GM12878 (cell line): ENCODE measurements around the gene PRR5. TPM values are rescaled to one million over a fixed set of nuclear protein-coding genes. Genes with fewer than 3 reads are reported as not detected.

ENCODE experiments used
- ATAC-seq: fragments of 200-7000 bp; cut with Tn5 transposase; 3 replicates; pipeline ENCODE4 v1.9.1; 2020; ENCODE audit warnings: mild to moderate bottlenecking, moderate library complexity
- BruUV-seq: library from RNA; stranded (reverse); fragments of 400-500 nt; replicated peaks from 2 replicates; lab custom pipeline; 2021; lab: Mats Ljungman, UMichigan
- CTCF ChIA-PET: fragments of 300-600 bp; sonication (Branson Sonifier 250); formaldehyde crosslinking; extraction: SDS; loops from one replicate; lab custom pipeline; 2021; ENCODE audit warnings: inconsistent platforms; lab: Yijun Ruan, JAX
- POLR2A ChIA-PET: fragments of 350-600 bp; formaldehyde crosslinking; extraction: SDS; loops from one replicate; lab custom pipeline; 2021; ENCODE audit warnings: inconsistent platforms; lab: Charles Lee
- RAD21 ChIA-PET: fragments of 300-600 bp; sonication (Branson Sonifier 250); formaldehyde crosslinking; loops from one replicate; lab custom pipeline; 2023; ENCODE audit warnings: antibody characterized with exemption; ENCODE audit not compliant: unreplicated experiment; lab: Charles Lee
- SMC1A ChIA-PET: fragments of 300-600 bp; sonication (Branson Sonifier 250); formaldehyde crosslinking; loops from one replicate; lab custom pipeline; 2023; ENCODE audit not compliant: unreplicated experiment, uncharacterized antibody; lab: Charles Lee
- DNase-seq: peaks from one replicate; pipeline ENCODE4 v3.0.0-alpha.2; 2011; ENCODE audit warnings: low read depth, low spot score
- FAIRE-seq: peaks from 3 replicates; lab custom pipeline; 2011; peaks lifted over from hg19 to GRCh38; lab: Jason Lieb, UNC
- H2AFZ ChIP-seq: 2 replicates; pipeline ENCODE4 v1.6.0; 2011; ENCODE audit warnings: low read depth, low read length, control low read depth; ENCODE audit not compliant: control insufficient read depth
- H3K27ac ChIP-seq: 2 replicates; pipeline ENCODE4 v1.5.1; 2011; ENCODE audit warnings: control low read depth; ENCODE audit not compliant: control insufficient read depth, insufficient read depth
- H3K27me3 ChIP-seq, 2 experiments: replicated peaks in 1 of 2; 2 replicates each; pipeline versions ENCODE4 v1.6.0 to v1.6.1; 2011; ENCODE audit warnings: low read length in 1 of 2; ENCODE audit not compliant: control insufficient read depth in 2 of 2, insufficient read depth in 2 of 2
- H3K36me3 ChIP-seq, 2 experiments: 2 replicates each; pipeline ENCODE4 v1.5.1; 2011; ENCODE audit warnings: low read length in 1 of 2; ENCODE audit not compliant: control insufficient read depth in 2 of 2, insufficient read depth in 2 of 2
- H3K4me1 ChIP-seq: 2 replicates; pipeline ENCODE4 v1.6.1; 2011; ENCODE audit warnings: mild to moderate bottlenecking, low read length, moderate library complexity, mixed read lengths; ENCODE audit not compliant: control insufficient read depth, insufficient read depth
- H3K4me2 ChIP-seq: 2 replicates; pipeline ENCODE4 v1.6.0; 2011; ENCODE audit warnings: control low read depth; ENCODE audit not compliant: control insufficient read depth, insufficient read depth
- H3K4me3 ChIP-seq: fragments of 200-600 bp; sonication (generic); 2 replicates; pipeline ENCODE4 v1.5.1; 2016
- H3K79me2 ChIP-seq: 2 replicates; pipeline ENCODE4 v1.6.0; 2011; ENCODE audit warnings: low read length; ENCODE audit not compliant: control insufficient read depth, insufficient read depth
- H3K9ac ChIP-seq: 2 replicates; pipeline ENCODE4 v1.8.0; 2011; ENCODE audit warnings: low read length, control low read depth, mixed read lengths; ENCODE audit not compliant: control insufficient read depth, insufficient read depth
- H3K9me3 ChIP-seq: replicated peaks from 3 replicates; pipeline ENCODE4 v1.5.1; 2011; ENCODE audit warnings: mild to moderate bottlenecking, low read length; ENCODE audit not compliant: control insufficient read depth, insufficient read depth
- H4K20me1 ChIP-seq: 2 replicates; pipeline ENCODE4 v1.6.0; 2011; ENCODE audit not compliant: control insufficient read depth, insufficient read depth
- BHLHE40 ChIP-seq, 2 experiments: fragments of 450-650 bp in 1 of 2; IDR thresholded peaks; 2 replicates each; pipeline ENCODE4 v1.6.1; 2011 to 2017; ENCODE audit warnings: low read depth in 2 of 2, borderline replicate concordance in 1 of 2, improper control_type of control experiment in 1 of 2, low read length in 1 of 2, mild to moderate bottlenecking in 1 of 2
- BMI1 ChIP-seq: fragments of 450-650 bp; IDR thresholded peaks from 2 replicates; pipeline ENCODE4 v1.6.1; 2016; ENCODE audit warnings: mild to moderate bottlenecking, moderate library complexity, borderline replicate concordance
- CHD2 ChIP-seq: IDR thresholded peaks from 2 replicates; pipeline ENCODE4 v1.6.1; 2011; ENCODE audit warnings: low read depth, low read length, improper control_type of control experiment, borderline replicate concordance
- CTCF ChIP-seq, 3 experiments: IDR thresholded peaks in 2 of 3; conservative IDR thresholded peaks in 1 of 3; 2 replicates each; pipeline ENCODE4 v1.5.1; 2011; ENCODE audit warnings: low read depth in 3 of 3, low read length in 3 of 3, mild to moderate bottlenecking in 3 of 3, control low read depth in 2 of 3, moderate library complexity in 2 of 3, inconsistent platforms in 1 of 3, mixed read lengths in 1 of 3; ENCODE audit not compliant: control insufficient read depth in 2 of 3, insufficient read depth in 1 of 3; ENCODE audit errors: extremely low read depth in 1 of 3
- DPF2 ChIP-seq: fragments of 450-650 bp; IDR thresholded peaks from 2 replicates; pipeline ENCODE4 v1.6.1; 2017; ENCODE audit warnings: mild to moderate bottlenecking
- IKZF1 ChIP-seq: fragments of 450-650 bp; conservative IDR thresholded peaks from 2 replicates; pipeline ENCODE4 v1.6.1; 2017; ENCODE audit warnings: antibody characterized with exemption, mild to moderate bottlenecking
- KDM1A ChIP-seq: fragments of 200-600 bp; sonication (generic); IDR thresholded peaks from 2 replicates; pipeline ENCODE4 v1.6.1; 2016; ENCODE audit warnings: borderline replicate concordance
- LARP7 ChIP-seq: fragments of 450-650 bp; IDR thresholded peaks from 2 replicates; pipeline ENCODE4 v1.6.1; 2017; ENCODE audit warnings: mild to moderate bottlenecking
- NBN ChIP-seq: fragments of 450-650 bp; IDR thresholded peaks from 2 replicates; pipeline ENCODE4 v1.6.1; 2016
- NFYA ChIP-seq: IDR thresholded peaks from 2 replicates; pipeline ENCODE4 v1.6.1; 2011; ENCODE audit warnings: low read depth, mild to moderate bottlenecking, low read length, improper control_type of control experiment, borderline replicate concordance
- NRF1 ChIP-seq: conservative IDR thresholded peaks from 2 replicates; pipeline ENCODE4 v1.6.1; 2011; ENCODE audit warnings: mild to moderate bottlenecking, low read depth, low read length, improper control_type of control experiment
- SRF ChIP-seq, 2 experiments: IDR thresholded peaks; 2 replicates each; pipeline ENCODE4 v1.6.1; 2011; ENCODE audit warnings: low read depth in 2 of 2, low read length in 2 of 2, mild to moderate bottlenecking in 1 of 2, moderate library complexity in 1 of 2
- ZNF217 ChIP-seq: fragments of 450-650 bp; IDR thresholded peaks from 2 replicates; pipeline ENCODE4 v1.6.1; 2017; ENCODE audit warnings: antibody characterized with exemption, mild to moderate bottlenecking
- ZNF622 ChIP-seq: fragments of 450-650 bp; IDR thresholded peaks from 2 replicates; pipeline ENCODE4 v1.6.1; 2017; ENCODE audit warnings: mild to moderate bottlenecking, inconsistent platforms
- WGBS: methylation state at CpG from one replicate; pipeline ENCODE4 v1.1.6; 2016; ENCODE audit warnings: low lambda C conversion rate; ENCODE audit not compliant: insufficient replicate concordance, insufficient coverage; ENCODE audit errors: missing lambda C conversion rate; 5-methylcytosine and 5-hydroxymethylcytosine counted together
- in situ Hi-C: fragments of 300-500 bp; cut with MboI; formaldehyde crosslinking; loops from 9 replicates; pipeline ENCODE4 v1.14.3; 2018; ENCODE audit warnings: mixed read lengths
- intact Hi-C: fragments of 100-400 bp; cut with micrococcal nuclease; formaldehyde crosslinking; loops from one replicate; pipeline ENCODE4 v1.14.2; 2022; ENCODE audit not compliant: unreplicated experiment
- polyA plus RNA-seq, 11 experiments: library from polyadenylated mRNA; depleted of rRNA in 4 of 11; unstranded in 6 of 11; stranded (reverse) in 5 of 11; fragments of >200 nt; fragmentation: Nextera tagmentation in 4 of 11; fragmentation: Illumina TruSeq in 1 of 11; extraction: Ambion mirVana in 4 of 11; extraction: Trizol in 1 of 11; gene quantifications; 1 replicate in 1 of 11; 2 replicates in 10 of 11; pipeline versions ENCODE4 v1.2.1 to v1.2.3, GENCODE V29; 2011 to 2016; ENCODE audit warnings: inconsistent platforms in 2 of 11, missing spikeins in 2 of 11, low read depth in 1 of 11
- total RNA-seq, 4 experiments: library from RNA; depleted of rRNA in 3 of 4; stranded (reverse); fragments of >200 nt in 3 of 4; fragmentation: Illumina TruSeq in 1 of 4; extraction: Trizol in 1 of 4; gene quantifications; 2 replicates each; pipeline versions ENCODE4 v1.2.1 to v1.2.3, GENCODE V29; 2013 to 2021
- TF ChIP-seq, protein P1 (sequence below): IDR thresholded peaks from 2 replicates; pipeline ENCODE4 v1.6.1; 2012; ENCODE audit warnings: low read length, inconsistent platforms
- TF ChIP-seq, protein P2 (sequence below): fragments of 450-650 bp; conservative IDR thresholded peaks from 2 replicates; pipeline ENCODE4 v1.6.1; 2017; ENCODE audit warnings: mild to moderate bottlenecking, moderate library complexity

The PRR5 gene
- total and polyA plus RNA-seq, 10 of the 15 experiments (the other 5 are each of a cell fraction or from before 2014, with no cell fraction given) = 0.03 to 9.4 (median 1.5) TPM

DNA sequence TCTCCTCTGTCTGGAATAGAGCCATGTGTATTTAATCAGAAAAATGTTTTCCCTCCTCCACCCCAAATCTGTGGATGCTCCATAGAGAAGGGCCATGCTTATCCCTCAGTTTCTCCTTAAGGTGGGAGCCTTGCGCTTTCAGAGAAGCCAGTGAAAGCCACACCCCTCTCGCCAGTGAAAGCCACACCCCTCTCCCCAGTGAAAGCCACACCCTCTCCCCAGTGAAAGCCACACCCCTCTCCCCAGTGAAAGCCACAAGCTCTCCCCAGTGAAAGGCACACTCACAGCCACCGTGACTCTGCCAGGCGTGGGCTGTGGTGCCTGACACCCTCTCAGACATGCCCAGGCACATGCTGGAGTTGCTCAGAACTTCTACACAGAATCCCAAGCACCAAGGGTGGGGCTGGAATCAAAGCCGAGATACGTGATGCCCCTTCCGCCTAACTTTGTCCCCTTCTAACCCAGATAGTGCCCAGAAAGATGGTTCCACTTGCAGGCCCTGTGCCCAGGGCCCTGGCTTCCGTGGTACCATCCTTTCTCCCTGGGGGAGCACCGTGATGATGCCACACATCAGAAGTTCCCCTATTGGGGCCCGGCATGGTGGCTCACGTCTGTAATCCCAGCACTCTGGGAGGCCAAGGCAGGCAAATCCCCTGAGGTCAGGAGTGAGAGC lies 16.5 kb upstream of the PRR5 start:
- H3K27me3 ChIP-seq = no peaks in the 10 kb centered on the region
- no TSS peak for BruUV-seq
- ChIA-PET RAD21 (interaction anchor here (0.5 to 1.5 kb wide), 9 partner anchors 13 to 234 kb away, joined by 3 to 5 read pairs (median 3); partner anchors contain the start of gene PRR5), CTCF (interaction anchor here (0.6 to 6.2 kb wide), 21 partner anchors 9 to 698 kb away, joined by 3 to 67 read pairs (median 3); partner anchors contain the start of gene PRR5), POLR2A (interaction anchor here (0.6 to 1.4 kb wide), 2 partner anchors 12 to 802 kb away, joined by 3 to 5 read pairs; no protein-coding TSS in a partner anchor), SMC1A (interaction anchor here (0.8 to 1.5 kb wide), 3 partner anchors 8 to 19 kb away, joined by 3 to 4 read pairs (median 3); no protein-coding TSS in a partner anchor)
- no peaks in the 10 kb centered on the region for H3K36me3 ChIP-seq
- H3K9ac ChIP-seq = peak overlapping the region; percentile 35; the same call in 1 of the 2 replicates
- H4K20me1 ChIP-seq = no peaks in the 10 kb centered on the region
- DNase-seq (peak; percentile 71), FAIRE-seq (peak; percentile 85), ATAC-seq (peak; percentile 85)
- no peaks in the 10 kb centered on the region for H3K79me2 ChIP-seq
- in situ Hi-C loops (no loop called here), intact Hi-C loops (no loop called here)
- H3K9me3 ChIP-seq = no peaks in the 10 kb centered on the region; the same call in 2 of the 3 replicates
- peak overlapping the region; percentile 11; the same call in 1 of the 2 replicates for H3K4me3 ChIP-seq
- H2AFZ ChIP-seq = peak overlapping the region; percentile 62
- peak overlapping the region; percentile 81 for H3K4me2 ChIP-seq
- WGBS = 0% methylated on average over 11 of the region's 11 CpGs
- H3K4me1 ChIP-seq = peaks cover 46% of the 10 kb centered on the region
- peak overlapping the region; percentile 73 for H3K27ac ChIP-seq
- peak; percentile 47; the same call in 1 of the 2 replicates for TF ChIP-seq NBN
- peak; percentile 62 for TF ChIP-seq LARP7
- peak; percentile 79 for TF ChIP-seq IKZF1
- TF ChIP-seq DPF2 = peak; percentile 83
- TF ChIP-seq KDM1A = no peak
- TF ChIP-seq, protein P1, sequence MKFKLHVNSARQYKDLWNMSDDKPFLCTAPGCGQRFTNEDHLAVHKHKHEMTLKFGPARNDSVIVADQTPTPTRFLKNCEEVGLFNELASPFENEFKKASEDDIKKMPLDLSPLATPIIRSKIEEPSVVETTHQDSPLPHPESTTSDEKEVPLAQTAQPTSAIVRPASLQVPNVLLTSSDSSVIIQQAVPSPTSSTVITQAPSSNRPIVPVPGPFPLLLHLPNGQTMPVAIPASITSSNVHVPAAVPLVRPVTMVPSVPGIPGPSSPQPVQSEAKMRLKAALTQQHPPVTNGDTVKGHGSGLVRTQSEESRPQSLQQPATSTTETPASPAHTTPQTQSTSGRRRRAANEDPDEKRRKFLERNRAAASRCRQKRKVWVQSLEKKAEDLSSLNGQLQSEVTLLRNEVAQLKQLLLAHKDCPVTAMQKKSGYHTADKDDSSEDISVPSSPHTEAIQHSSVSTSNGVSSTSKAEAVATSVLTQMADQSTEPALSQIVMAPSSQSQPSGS = no peak
- no peak for TF ChIP-seq SRF (IDR thresholded peaks at IDR 0.05; ENCODE audit: low read depth in 2 of 2, low read length in 2 of 2)
- no peak for TF ChIP-seq NRF1
- no peak for TF ChIP-seq NFYA
- no peak for TF ChIP-seq ZNF622
- TF ChIP-seq ZNF217 = 0 out of 2 replicates have a peak, but pooled peaks have one; percentile 23
- peak in 1 of 3 experiments; percentile 46; a peak in 2 of 6 replicates for TF ChIP-seq CTCF (IDR thresholded peaks at IDR 0.05 in 2 of 3, conservative IDR thresholded peaks at IDR 0.05 in 1 of 3; ENCODE audit: control insufficient read depth in 2 of 3, extremely low read depth in 1 of 3, insufficient read depth in 1 of 3, low read depth in 3 of 3, low read length in 3 of 3)
- TF ChIP-seq CHD2 = peak; percentile 23; the same call in 1 of the 2 replicates
- peak; percentile 13; the same call in 1 of the 2 replicates for TF ChIP-seq BMI1
- TF ChIP-seq, protein P2, sequence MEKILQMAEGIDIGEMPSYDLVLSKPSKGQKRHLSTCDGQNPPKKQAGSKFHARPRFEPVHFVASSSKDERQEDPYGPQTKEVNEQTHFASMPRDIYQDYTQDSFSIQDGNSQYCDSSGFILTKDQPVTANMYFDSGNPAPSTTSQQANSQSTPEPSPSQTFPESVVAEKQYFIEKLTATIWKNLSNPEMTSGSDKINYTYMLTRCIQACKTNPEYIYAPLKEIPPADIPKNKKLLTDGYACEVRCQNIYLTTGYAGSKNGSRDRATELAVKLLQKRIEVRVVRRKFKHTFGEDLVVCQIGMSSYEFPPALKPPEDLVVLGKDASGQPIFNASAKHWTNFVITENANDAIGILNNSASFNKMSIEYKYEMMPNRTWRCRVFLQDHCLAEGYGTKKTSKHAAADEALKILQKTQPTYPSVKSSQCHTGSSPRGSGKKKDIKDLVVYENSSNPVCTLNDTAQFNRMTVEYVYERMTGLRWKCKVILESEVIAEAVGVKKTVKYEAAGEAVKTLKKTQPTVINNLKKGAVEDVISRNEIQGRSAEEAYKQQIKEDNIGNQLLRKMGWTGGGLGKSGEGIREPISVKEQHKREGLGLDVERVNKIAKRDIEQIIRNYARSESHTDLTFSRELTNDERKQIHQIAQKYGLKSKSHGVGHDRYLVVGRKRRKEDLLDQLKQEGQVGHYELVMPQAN = peak; percentile 43; the same call in 1 of the 2 replicates
- peak; percentile 56 to 91; a peak in 3 of 4 replicates for TF ChIP-seq BHLHE40 (IDR thresholded peaks at IDR 0.05; ENCODE audit: borderline replicate concordance in 1 of 2, low read depth in 2 of 2, low read length in 1 of 2)
